Gastrocnemius medialis (tissue), 4 donors: Measurements from ENCODE around the gene RAB39A. TPM values are rescaled to one million over a fixed set of nuclear protein-coding genes. Genes with fewer than 3 reads are reported as not detected.

Experiments used
- ATAC-seq, 2 donors: fragments of 150-250 bp; one replicate each; pipeline ENCODE4 v1.9.1; 2016
- DNase-seq, 2 donors: peaks; one replicate each; pipeline ENCODE4 v3.0.0-alpha.2; 2019
- H3K27ac ChIP-seq, 4 donors: fragments of 200-600 bp; sonication (generic); 1 replicate in 1 of 4; 2 replicates in 3 of 4; pipeline ENCODE4 v1.5.1; 2016 to 2018; ENCODE audit warnings: mild to moderate bottlenecking in 2 of 4, moderate library complexity in 1 of 4
- H3K27me3 ChIP-seq, 3 donors: fragments of 200-600 bp; sonication (generic) in 2 of 3; 1 replicate in 1 of 3; 2 replicates in 2 of 3; pipeline versions ENCODE4 v1.5.1 to v1.6.0; 2016 to 2019; ENCODE audit warnings: mild to moderate bottlenecking in 1 of 3, moderate library complexity in 1 of 3
- H3K36me3 ChIP-seq, 2 donors: fragments of 200-600 bp; sonication (generic) in 1 of 2; one replicate each; pipeline ENCODE4 v1.5.1; 2017 to 2018
- H3K4me1 ChIP-seq, 2 donors: fragments of 200-600 bp; sonication (generic) in 1 of 2; one replicate each; pipeline ENCODE4 v1.5.1; 2016 to 2017; ENCODE audit warnings: mild to moderate bottlenecking in 2 of 2
- H3K4me3 ChIP-seq, 4 donors: fragments of 200-600 bp; sonication (generic) in 3 of 4; 1 replicate in 1 of 4; 2 replicates in 3 of 4; pipeline ENCODE4 v1.5.1; 2016 to 2019; ENCODE audit warnings: mild to moderate bottlenecking in 2 of 4
- H3K9me3 ChIP-seq, 3 donors: fragments of 200-600 bp; sonication (generic) in 2 of 3; 1 replicate in 1 of 3; 2 replicates in 2 of 3; pipeline ENCODE4 v1.5.1; 2016 to 2019
- POLR2A ChIP-seq, 2 donors: fragments of 450-650 bp; IDR thresholded peaks; one replicate each; pipeline ENCODE4 v1.6.1; 2017; ENCODE audit warnings: antibody characterized with exemption in 2 of 2, mild to moderate bottlenecking in 2 of 2, moderate library complexity in 2 of 2
- in situ Hi-C, 4 donors: fragments of 200-750 bp; cut with MboI; loops; one replicate each; pipeline versions ENCODE4 v1.15.0 to v1.8.0; 2017; ENCODE audit warnings: low sequenced_read_pairs in 4 of 4
- intact Hi-C: fragments of 100-400 bp; cut with DNase I; formaldehyde crosslinking; loops from one replicate; pipeline ENCODE4 v1.15.1; 2023; ENCODE audit warnings: low total_unique reads
- total RNA-seq, 4 donors: library from RNA; depleted of rRNA; stranded (reverse); fragments of >200 nt; gene quantifications; one replicate each; pipeline versions ENCODE4 v1.1.0 to v1.2.3, GENCODE V29; 2016

Gene RAB39A
- total RNA-seq, 4 donors from 2014 or later: 0.22 TPM; not detected in 3

DNA sequence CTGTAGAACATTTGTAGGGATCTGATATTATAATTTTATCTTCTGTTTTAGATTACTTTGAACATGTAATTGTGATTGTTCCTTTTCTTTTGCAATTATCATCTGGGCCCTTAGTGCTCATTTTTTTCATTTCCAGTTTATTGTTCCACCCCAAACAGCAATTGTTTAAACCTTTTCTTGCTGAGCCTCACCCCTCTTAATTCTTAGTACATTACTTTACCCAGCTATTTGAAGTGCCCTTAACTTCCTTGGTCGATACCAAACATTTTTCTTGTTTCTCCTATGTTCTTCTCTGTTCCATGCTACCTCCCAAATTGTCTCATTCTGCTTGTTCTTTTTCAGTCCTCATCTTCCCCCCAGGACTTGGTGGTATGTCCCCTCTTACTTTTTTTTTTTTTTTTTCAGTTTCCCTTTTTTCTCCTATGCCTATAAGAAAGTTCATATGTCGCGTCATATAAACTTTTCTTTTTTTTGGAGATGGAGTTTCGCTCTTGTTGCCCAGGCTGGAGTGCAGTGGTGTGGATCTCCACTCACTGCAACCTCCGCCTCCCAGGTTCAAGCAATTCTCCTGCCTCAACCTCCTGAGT, 84.0 kb downstream of the RAB39A start:
- ATAC-seq (no peak), DNase-seq (no peak)
- Histone ChIP-seq H3K36me3 (no peaks in the 10 kb centered on the region), H3K9me3 (no peaks in the 10 kb centered on the region), H3K27ac (peak overlapping the region; percentile 95 to 98 (median 96)), H3K4me3 (no peak overlapping the region), H3K4me1 (peaks cover 50 to 57% of the 10 kb centered on the region in 2 donors), H3K27me3 (no peaks in the 10 kb centered on the region)
- in situ Hi-C loops: loop anchor here in 1 of 4 donors (25.0 kb wide), 1 partner anchor 650 kb away; the partner anchor contains the start of gene DDX10
- intact Hi-C loops: no loop called here
- TF ChIP-seq POLR2A (IDR thresholded peaks at IDR 0.05): no peak

Other genes starting within 250 kb of the RAB39A start
- 1,000 to 10,000 TPM in 3 of 4 donors, 100 to 1,000 TPM in 1; 586 to 5,775 (median 2,747) TPM for gene SLN, start 216.4 kb upstream of the RAB39A start, total RNA-seq
- 1 to 10 TPM; 1.3 to 5.4 (median 1.7) TPM for gene SLC35F2, start 69.7 kb upstream of the RAB39A start, total RNA-seq
- gene CUL5, start 80.5 kb downstream of the RAB39A start, total RNA-seq: 10 to 100 TPM; 40.6 to 83.5 (median 66.5) TPM
- gene ACAT1, start 193.1 kb downstream of the RAB39A start, total RNA-seq: 100 to 1,000 TPM; 288 to 950 (median 605) TPM